Upper lobe of right lung (tissue), 1 donor: Measurements from ENCODE around the gene PPY. TPM values are rescaled to one million over a fixed set of nuclear protein-coding genes. Genes with fewer than 3 reads are reported as not detected.

ENCODE experiments used
- ATAC-seq: fragments of 200-7000 bp; cut with Tn5 transposase; one replicate; pipeline ENCODE4 v1.9.1; 2020; ENCODE audit warnings: mild to moderate bottlenecking, moderate library complexity
- DNase-seq: peaks from one replicate; pipeline ENCODE4 v3.0.0-alpha.2; 2020
- H3K27ac ChIP-seq: fragments of 200-600 bp; one replicate; pipeline ENCODE4 v1.8.0; 2022
- H3K27me3 ChIP-seq: fragments of 200-600 bp; one replicate; pipeline ENCODE4 v1.8.0; 2022; ENCODE audit warnings: mild to moderate bottlenecking
- H3K36me3 ChIP-seq: fragments of 200-600 bp; one replicate; pipeline ENCODE4 v1.8.0; 2022
- H3K4me1 ChIP-seq: fragments of 200-600 bp; one replicate; pipeline ENCODE4 v1.8.0; 2022
- H3K4me3 ChIP-seq: fragments of 200-600 bp; one replicate; pipeline ENCODE4 v1.8.0; 2022; ENCODE audit warnings: mild to moderate bottlenecking
- H3K9me3 ChIP-seq: fragments of 200-600 bp; one replicate; pipeline ENCODE4 v1.8.0; 2022
- intact Hi-C: fragments of 100-400 bp; cut with DNase I; formaldehyde crosslinking; loops from one replicate; pipeline ENCODE4 v1.11.0; 2022
- total RNA-seq: library from RNA; stranded (reverse); fragmentation: NEBNext Ultra II Directional; extraction: Animal tissue kit (Norgen Biotek cat#: 25700); gene quantifications from one replicate; pipeline ENCODE4 v1.2.1, GENCODE V29; 2021
- TF ChIP-seq, protein P1 (sequence below): fragments of 200-600 bp; IDR thresholded peaks from one replicate; pipeline ENCODE4 v1.8.0; 2022; ENCODE audit warnings: antibody characterized with exemption
- donor health status: DM: no; HTN: yes; CAD: no; lungs with severe emphysema.

PPY gene
- total RNA-seq, 1 donor from 2014 or later: not detected

DNA sequence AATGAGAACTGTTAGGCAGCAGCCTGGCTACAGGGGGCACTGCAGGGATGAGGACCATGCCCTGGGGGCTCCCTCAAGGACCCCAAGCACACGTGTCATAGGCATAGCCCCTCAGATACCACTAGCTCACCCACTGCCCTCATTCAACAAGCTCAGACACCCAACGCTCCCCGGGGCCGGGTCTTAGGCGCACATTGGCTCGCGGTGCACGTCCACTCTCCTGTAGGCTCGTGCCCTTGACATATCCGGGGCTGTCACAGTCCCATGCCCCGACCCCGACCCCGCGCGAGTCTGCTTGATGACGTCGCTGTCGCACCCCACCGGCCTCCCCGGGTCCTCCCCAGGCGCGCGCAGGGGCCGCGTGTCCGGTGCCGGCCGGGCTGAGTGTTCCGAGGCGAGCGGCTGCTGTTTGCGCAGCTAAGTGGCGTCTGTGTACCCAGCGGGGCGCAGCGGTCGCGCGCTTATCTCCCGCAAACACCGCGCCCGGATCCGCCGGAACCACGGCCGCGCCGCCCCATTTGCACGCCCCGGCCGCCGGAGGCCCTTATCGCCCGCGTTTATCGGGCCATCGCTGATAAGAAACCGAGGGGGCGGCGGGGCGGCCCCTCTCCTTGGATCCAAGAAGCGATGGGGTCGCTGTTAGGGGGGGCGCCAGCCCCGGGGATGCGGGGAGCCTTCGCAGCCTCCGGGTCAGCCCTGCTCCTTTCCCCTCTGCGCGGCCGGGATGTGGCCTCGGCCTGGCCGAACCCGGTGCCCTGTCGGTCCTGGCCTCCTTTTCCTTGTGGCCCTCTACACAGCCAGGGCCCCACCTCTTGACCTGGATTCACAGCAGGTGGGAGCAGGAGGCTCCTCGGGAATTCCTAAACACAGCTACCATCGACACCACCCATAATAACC, 41.5 kb upstream of the PPY start:
- Histone ChIP-seq H3K9me3 (no peaks in the 10 kb centered on the region), H3K4me1 (peaks cover 9% of the 10 kb centered on the region), H3K27me3 (peaks cover 37% of the 10 kb centered on the region), H3K27ac (peak overlapping the region; percentile 20), H3K4me3 (peak overlapping the region; percentile 49), H3K36me3 (no peaks in the 10 kb centered on the region)
- TF ChIP-seq, protein P1, sequence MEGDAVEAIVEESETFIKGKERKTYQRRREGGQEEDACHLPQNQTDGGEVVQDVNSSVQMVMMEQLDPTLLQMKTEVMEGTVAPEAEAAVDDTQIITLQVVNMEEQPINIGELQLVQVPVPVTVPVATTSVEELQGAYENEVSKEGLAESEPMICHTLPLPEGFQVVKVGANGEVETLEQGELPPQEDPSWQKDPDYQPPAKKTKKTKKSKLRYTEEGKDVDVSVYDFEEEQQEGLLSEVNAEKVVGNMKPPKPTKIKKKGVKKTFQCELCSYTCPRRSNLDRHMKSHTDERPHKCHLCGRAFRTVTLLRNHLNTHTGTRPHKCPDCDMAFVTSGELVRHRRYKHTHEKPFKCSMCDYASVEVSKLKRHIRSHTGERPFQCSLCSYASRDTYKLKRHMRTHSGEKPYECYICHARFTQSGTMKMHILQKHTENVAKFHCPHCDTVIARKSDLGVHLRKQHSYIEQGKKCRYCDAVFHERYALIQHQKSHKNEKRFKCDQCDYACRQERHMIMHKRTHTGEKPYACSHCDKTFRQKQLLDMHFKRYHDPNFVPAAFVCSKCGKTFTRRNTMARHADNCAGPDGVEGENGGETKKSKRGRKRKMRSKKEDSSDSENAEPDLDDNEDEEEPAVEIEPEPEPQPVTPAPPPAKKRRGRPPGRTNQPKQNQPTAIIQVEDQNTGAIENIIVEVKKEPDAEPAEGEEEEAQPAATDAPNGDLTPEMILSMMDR: peak; percentile 31
- ATAC-seq (peak; percentile 87), DNase-seq (peak; percentile 80)
- intact Hi-C loops: no loop called here

DNA sequence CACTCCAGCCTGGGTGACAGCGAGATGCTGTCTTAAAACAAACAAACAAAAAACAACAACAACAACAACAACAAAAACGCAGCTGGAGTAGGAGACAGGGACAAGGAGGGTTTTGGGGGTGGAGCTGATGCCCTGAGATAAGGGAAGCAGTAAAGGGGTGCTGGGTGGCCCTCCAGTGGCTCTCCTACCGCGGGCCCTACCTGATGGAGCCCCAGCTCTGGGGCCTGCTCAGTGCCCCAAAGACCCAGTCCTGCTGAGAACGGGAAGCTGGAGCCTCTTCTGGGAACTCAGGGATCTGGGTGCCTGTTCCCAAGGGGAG, 40.9 kb upstream of the PPY start:
- H3K27ac ChIP-seq: no peak overlapping the region
- DNase-seq (no peak), ATAC-seq (no peak)
- H3K4me1 ChIP-seq: peaks cover 9% of the 10 kb centered on the region
- H3K27me3 ChIP-seq: peaks cover 37% of the 10 kb centered on the region
- H3K4me3 ChIP-seq: peak overlapping the region; percentile 49
- H3K9me3 ChIP-seq: no peaks in the 10 kb centered on the region
- no peaks in the 10 kb centered on the region for H3K36me3 ChIP-seq
- TF ChIP-seq, protein P1: no peak
- intact Hi-C loops: no loop called here

DNA sequence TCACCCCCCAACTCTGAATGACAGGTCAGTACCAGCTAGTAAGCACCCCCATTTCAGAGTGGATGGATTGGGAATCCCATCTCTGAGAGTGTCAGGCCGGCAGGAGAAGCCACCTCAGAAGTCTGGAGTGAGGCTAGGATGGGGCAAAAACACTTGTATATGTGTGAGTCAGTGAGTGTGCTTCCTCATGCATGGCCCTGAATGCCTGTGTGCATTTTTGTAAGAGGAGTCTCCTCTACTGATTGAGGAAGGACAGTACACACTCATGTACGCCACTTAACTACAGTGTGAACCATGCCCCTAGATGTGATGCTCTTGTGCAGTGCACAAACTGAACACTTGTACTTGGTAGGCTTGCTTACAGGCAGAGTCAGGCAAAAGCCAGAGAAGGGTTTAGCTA, 39.9 kb upstream of the PPY start:
- H3K9me3 ChIP-seq: no peaks in the 10 kb centered on the region
- no peaks in the 10 kb centered on the region for H3K36me3 ChIP-seq
- TF ChIP-seq, protein P1: no peak
- peaks cover 47% of the 10 kb centered on the region for H3K27me3 ChIP-seq
- peaks cover 9% of the 10 kb centered on the region for H3K4me1 ChIP-seq
- ATAC-seq: no peak
- intact Hi-C loops: no loop called here
- H3K4me3 ChIP-seq: no peak overlapping the region
- no peak overlapping the region for H3K27ac ChIP-seq
- no peak for DNase-seq

DNA sequence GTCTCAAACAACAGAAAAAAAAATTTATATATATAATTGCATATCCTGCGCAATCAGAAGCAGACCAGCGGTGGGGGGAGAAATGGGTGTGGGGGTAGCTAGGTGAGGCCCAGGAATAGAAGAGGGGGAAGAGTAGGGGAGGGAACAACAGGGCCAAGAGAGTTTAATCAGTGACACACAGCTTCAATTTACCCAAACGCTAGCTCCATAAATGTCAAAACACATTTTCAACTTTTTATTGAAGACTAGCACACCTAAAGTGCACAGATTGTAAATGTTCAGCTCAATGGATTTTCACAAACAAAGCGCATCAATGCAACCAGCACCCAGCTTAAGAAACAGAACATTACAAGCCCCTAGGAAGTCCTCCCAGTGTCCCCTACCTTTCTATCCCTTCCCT, 37.4 kb upstream of the PPY start:
- peaks cover 49% of the 10 kb centered on the region for H3K27me3 ChIP-seq
- H3K27ac ChIP-seq: no peak overlapping the region
- intact Hi-C loops: no loop called here

DNA sequence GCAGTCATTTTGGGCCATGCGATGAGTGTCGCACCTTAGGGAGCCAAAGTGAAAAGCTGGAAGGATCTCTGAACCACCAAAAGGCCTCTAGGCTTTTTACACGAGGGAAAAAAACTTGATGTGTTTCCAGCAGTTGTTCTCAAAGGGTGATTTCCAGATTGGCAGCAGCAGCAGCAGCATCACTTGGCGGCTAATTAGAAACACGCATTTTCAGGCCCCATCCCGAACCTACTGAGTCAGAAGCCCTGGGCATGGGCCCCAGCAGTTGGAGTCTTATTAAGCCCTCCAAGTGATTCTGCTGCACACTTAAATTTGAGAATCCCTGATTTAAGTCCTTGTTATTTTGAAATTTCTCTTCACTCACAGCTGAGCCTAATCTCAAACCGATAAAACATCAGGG, 36.7 kb upstream of the PPY start:
- TF ChIP-seq, protein P1: no peak
- intact Hi-C loops: no loop called here
- H3K27me3 ChIP-seq: peaks cover 42% of the 10 kb centered on the region

More for the DNA sequence above, 37.4 kb upstream of the PPY start:
- Histone ChIP-seq H3K4me3 (no peak overlapping the region), H3K9me3 (no peaks in the 10 kb centered on the region), H3K36me3 (no peaks in the 10 kb centered on the region), H3K4me1 (peaks cover 9% of the 10 kb centered on the region)
- ATAC-seq: no peak
- TF ChIP-seq, protein P1: no peak
- DNase-seq: no peak

More for the DNA sequence above, 36.7 kb upstream of the PPY start:
- no peaks in the 10 kb centered on the region for H3K36me3 ChIP-seq
- peaks cover 8% of the 10 kb centered on the region for H3K4me1 ChIP-seq
- no peak for DNase-seq
- no peak overlapping the region for H3K27ac ChIP-seq
- H3K9me3 ChIP-seq: no peaks in the 10 kb centered on the region
- ATAC-seq: no peak
- no peak overlapping the region for H3K4me3 ChIP-seq
